ENCODE data around the gene CSGALNACT2.

Gene CSGALNACT2

GRCh38 chr10:43209074-43209455 is 70.8 kb downstream of the CSGALNACT2 start:
- no peak overlapping the region for H3K9ac ChIP-seq
- no peak overlapping the region for H3K27ac ChIP-seq
- TF ChIP-seq, protein P1, sequence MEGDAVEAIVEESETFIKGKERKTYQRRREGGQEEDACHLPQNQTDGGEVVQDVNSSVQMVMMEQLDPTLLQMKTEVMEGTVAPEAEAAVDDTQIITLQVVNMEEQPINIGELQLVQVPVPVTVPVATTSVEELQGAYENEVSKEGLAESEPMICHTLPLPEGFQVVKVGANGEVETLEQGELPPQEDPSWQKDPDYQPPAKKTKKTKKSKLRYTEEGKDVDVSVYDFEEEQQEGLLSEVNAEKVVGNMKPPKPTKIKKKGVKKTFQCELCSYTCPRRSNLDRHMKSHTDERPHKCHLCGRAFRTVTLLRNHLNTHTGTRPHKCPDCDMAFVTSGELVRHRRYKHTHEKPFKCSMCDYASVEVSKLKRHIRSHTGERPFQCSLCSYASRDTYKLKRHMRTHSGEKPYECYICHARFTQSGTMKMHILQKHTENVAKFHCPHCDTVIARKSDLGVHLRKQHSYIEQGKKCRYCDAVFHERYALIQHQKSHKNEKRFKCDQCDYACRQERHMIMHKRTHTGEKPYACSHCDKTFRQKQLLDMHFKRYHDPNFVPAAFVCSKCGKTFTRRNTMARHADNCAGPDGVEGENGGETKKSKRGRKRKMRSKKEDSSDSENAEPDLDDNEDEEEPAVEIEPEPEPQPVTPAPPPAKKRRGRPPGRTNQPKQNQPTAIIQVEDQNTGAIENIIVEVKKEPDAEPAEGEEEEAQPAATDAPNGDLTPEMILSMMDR (conservative IDR thresholded peaks at IDR 0.05; ENCODE audit: low read depth, low read length), result no peak
- H4K20me1 ChIP-seq (ENCODE audit: insufficient read depth), result no peaks in the 10 kb centered on the region
- H3K27me3 ChIP-seq (ENCODE audit: insufficient read depth, low read depth), result no peaks in the 10 kb centered on the region
- no peaks in the 10 kb centered on the region for H3K79me2 ChIP-seq (ENCODE audit: insufficient read depth, low read depth)
- H3K4me2 ChIP-seq, result no peak overlapping the region
- no peak overlapping the region for H3K4me3 ChIP-seq (IDR thresholded peaks at IDR 0.05; ENCODE audit: insufficient read depth, low read depth, low read length)
- H2AFZ ChIP-seq (ENCODE audit: low read depth), result no peak overlapping the region
- no peaks in the 10 kb centered on the region for H3K4me1 ChIP-seq (ENCODE audit: low read depth, poor library complexity, severe bottlenecking)
- H3K36me3 ChIP-seq (ENCODE audit: insufficient read depth), result no peaks in the 10 kb centered on the region

DNA sequence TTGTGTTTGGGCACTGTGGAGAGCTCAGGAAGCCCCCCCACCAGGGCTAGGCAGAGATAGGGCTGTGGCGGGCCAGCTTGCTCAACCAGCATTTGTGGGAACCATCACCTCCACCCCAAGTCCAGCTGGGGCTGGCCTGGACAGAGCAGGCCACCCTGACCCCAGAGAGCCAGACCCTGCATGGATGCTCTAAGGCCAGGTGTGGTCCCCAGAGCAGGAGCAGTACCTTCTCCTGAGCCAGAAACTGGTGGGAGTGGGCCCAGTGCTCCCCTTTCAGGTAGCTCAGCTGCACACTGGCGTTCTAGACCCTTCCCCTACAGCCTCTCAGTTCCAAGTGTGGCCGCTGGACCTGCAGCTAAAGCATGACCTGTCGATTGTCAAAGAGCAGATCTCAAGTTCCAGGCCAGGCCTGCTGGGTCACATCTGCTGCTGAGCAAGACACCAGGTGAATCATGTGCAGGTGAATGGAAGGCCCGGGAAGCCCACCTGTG is 71.5 kb downstream of the CSGALNACT2 start:
- H3K4me2 ChIP-seq, result no peak overlapping the region
- no peaks in the 10 kb centered on the region for H3K4me1 ChIP-seq (ENCODE audit: low read depth, poor library complexity, severe bottlenecking)
- TF ChIP-seq, protein P1 (conservative IDR thresholded peaks at IDR 0.05; ENCODE audit: low read depth, low read length), result no peak
- H3K27ac ChIP-seq, result no peak overlapping the region
- H4K20me1 ChIP-seq (ENCODE audit: insufficient read depth), result no peaks in the 10 kb centered on the region
- H3K4me3 ChIP-seq (IDR thresholded peaks at IDR 0.05; ENCODE audit: insufficient read depth, low read depth, low read length), result no peak overlapping the region
- H2AFZ ChIP-seq (ENCODE audit: low read depth), result no peak overlapping the region
- no peaks in the 10 kb centered on the region for H3K36me3 ChIP-seq (ENCODE audit: insufficient read depth)
- no peaks in the 10 kb centered on the region for H3K27me3 ChIP-seq (ENCODE audit: insufficient read depth, low read depth)
- H3K79me2 ChIP-seq (ENCODE audit: insufficient read depth, low read depth), result no peaks in the 10 kb centered on the region
- H3K9ac ChIP-seq, result no peak overlapping the region

GRCh38 chr10:43210556-43210955 is 72.3 kb downstream of the CSGALNACT2 start:
- Histone ChIP-seq H3K27ac (no peak overlapping the region), H3K79me2 (ENCODE audit: insufficient read depth, low read depth) (no peaks in the 10 kb centered on the region), H4K20me1 (ENCODE audit: insufficient read depth) (no peaks in the 10 kb centered on the region), H3K4me1 (ENCODE audit: low read depth, poor library complexity, severe bottlenecking) (no peaks in the 10 kb centered on the region), H3K36me3 (ENCODE audit: insufficient read depth) (no peaks in the 10 kb centered on the region), H3K9ac (no peak overlapping the region), H3K4me3 (IDR thresholded peaks at IDR 0.05; ENCODE audit: insufficient read depth, low read depth, low read length) (no peak overlapping the region), H2AFZ (ENCODE audit: low read depth) (no peak overlapping the region), H3K4me2 (no peak overlapping the region), H3K27me3 (ENCODE audit: insufficient read depth, low read depth) (no peaks in the 10 kb centered on the region)
- TF ChIP-seq, protein P1 (conservative IDR thresholded peaks at IDR 0.05; ENCODE audit: low read depth, low read length), result no peak

GRCh38 chr10:43211030-43211429 is 72.8 kb downstream of the CSGALNACT2 start:
- Histone ChIP-seq H3K9ac (no peak overlapping the region), H4K20me1 (ENCODE audit: insufficient read depth) (no peaks in the 10 kb centered on the region), H3K4me1 (ENCODE audit: low read depth, poor library complexity, severe bottlenecking) (no peaks in the 10 kb centered on the region), H3K79me2 (ENCODE audit: insufficient read depth, low read depth) (no peaks in the 10 kb centered on the region), H3K4me3 (IDR thresholded peaks at IDR 0.05; ENCODE audit: insufficient read depth, low read depth, low read length) (no peak overlapping the region), H3K27me3 (ENCODE audit: insufficient read depth, low read depth) (no peaks in the 10 kb centered on the region), H3K36me3 (ENCODE audit: insufficient read depth) (no peaks in the 10 kb centered on the region), H2AFZ (ENCODE audit: low read depth) (no peak overlapping the region), H3K4me2 (no peak overlapping the region), H3K27ac (no peak overlapping the region)
- TF ChIP-seq, protein P1 (conservative IDR thresholded peaks at IDR 0.05; ENCODE audit: low read depth, low read length), result no peak
